ENCODE results near the gene PSG6.
"Not testable (repeated sequence)": the region's sequence is repeated elsewhere in the genome, so short reads cannot be mapped to it uniquely, and the experiment has no call there.

PSG6 gene

DNA sequence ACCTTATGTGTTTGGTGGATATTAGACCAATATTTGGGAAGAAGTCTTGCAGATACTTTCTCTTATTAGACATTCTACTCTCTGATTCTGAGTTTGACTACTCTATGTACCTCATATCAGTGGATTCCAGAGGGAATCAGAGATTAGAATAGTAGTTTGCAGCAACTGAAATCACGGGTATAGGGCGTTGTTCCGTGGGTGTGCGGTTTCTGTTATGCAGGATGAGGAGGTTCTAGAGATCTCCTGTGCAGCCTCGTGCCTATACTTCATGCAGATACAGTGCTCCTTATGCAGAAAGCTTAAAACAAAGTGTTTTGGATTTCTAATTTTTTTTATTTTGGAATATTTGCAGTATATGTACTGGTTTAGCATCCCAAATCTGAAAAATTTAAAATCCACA lies 6.0 kb downstream of the PSG6 start:
- not testable (repeated sequence) for H3K4me1 ChIP-seq (ENCODE audit: control insufficient read depth in 1 of 2, insufficient read depth in 1 of 2, low read depth in 1 of 2, low read length in 1 of 2); H3K36me3 ChIP-seq; H3K27ac ChIP-seq; H3K9me3 ChIP-seq; H3K27me3 ChIP-seq; H3K4me3 ChIP-seq (ENCODE audit: low read depth in 1 of 2, low read length in 1 of 2)

DNA sequence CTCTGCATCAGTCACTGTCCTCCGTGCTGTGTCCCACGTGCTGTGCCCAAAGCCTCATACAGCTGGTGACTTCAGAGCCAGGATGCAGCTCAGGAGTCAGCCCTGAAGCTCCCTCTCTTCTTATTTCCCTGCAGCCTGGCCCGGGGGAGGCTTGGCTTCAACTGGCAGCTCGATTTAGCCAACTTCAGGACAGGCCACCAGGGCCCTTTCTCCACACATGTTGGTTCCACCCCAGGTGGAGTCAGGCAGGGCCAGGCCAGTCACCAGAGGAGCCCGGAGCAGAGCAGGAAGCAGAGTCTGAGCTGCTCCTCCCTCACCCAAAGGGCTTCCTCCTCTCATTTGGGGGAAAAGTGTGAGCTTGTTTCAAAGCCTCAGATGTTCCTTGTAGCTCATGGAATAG lies 11.5 kb downstream of the PSG6 start:
- H3K4me1 ChIP-seq (ENCODE audit: control insufficient read depth in 1 of 2, insufficient read depth in 1 of 2, low read depth in 1 of 2, low read length in 1 of 2); H3K4me3 ChIP-seq (ENCODE audit: low read depth in 1 of 2, low read length in 1 of 2); H3K27ac ChIP-seq; H3K27me3 ChIP-seq; H3K36me3 ChIP-seq; H3K9me3 ChIP-seq: not testable (repeated sequence)

DNA sequence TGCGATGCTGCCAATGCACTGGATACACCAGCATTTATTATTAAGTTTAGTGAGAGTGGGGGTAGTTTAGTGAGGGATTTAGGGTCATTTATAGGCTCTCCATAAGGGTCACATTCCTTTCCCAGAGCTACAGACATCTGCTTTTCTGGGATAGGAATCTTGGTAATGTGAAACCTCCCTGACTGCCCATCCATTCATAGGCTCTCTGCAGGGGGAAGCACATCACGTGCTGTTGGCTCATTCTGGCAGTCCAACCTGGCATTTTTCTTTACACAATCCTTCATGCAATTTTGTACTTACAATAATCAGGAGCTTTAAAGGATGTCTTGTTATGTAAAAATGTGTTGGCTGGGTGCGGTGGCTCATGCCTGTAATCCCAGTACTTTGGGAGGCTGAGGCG lies 17.1 kb downstream of the PSG6 start:
- H3K4me3 ChIP-seq (ENCODE audit: low read depth in 1 of 2, low read length in 1 of 2); H3K27me3 ChIP-seq; H3K36me3 ChIP-seq; H3K27ac ChIP-seq; H3K9me3 ChIP-seq; H3K4me1 ChIP-seq (ENCODE audit: control insufficient read depth in 1 of 2, insufficient read depth in 1 of 2, low read depth in 1 of 2, low read length in 1 of 2): not testable (repeated sequence)

DNA sequence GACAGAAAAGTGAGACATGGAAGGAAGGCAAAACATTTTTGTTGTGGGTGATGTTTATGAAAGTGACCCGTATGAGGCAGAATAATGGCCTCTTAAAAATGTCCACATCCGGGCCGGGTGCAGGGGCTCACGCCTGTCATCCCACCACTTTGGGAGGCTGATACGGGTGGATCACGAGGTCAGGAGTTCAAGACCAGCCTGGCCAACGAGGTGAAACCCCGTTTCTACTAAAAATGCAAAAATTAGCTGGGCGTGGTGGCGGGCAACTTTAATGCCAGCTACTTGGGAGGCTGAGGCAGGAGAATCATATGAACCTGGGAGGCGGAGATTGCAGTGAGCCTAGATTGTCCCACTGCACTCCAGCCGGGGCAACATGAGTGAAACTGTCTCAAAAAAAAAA lies 18.0 kb downstream of the PSG6 start:
- not testable (repeated sequence) for H3K27me3 ChIP-seq; H3K4me1 ChIP-seq (ENCODE audit: control insufficient read depth in 1 of 2, insufficient read depth in 1 of 2, low read depth in 1 of 2, low read length in 1 of 2); H3K36me3 ChIP-seq; H3K4me3 ChIP-seq (ENCODE audit: low read depth in 1 of 2, low read length in 1 of 2); H3K27ac ChIP-seq; H3K9me3 ChIP-seq

DNA sequence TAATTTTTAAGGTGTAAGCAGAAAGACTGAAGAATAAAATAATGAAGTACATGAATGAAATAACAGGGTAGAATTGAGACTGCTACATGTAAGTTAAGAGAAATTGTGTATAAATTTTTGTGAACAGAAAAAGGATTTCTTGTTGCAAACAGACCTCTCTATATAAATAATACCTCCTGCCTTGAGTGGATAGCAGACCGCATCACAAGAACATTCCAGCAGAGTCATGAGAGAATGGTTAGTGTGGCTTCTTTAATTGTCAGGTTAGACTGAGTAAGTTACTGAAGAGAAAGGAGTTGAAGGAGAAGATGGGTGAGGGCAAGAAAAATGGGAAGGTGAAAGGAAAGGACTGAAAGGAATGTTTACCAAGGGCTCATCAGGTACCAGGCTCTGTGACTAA lies 18.6 kb downstream of the PSG6 start:
- H3K9me3 ChIP-seq; H3K4me1 ChIP-seq (ENCODE audit: control insufficient read depth in 1 of 2, insufficient read depth in 1 of 2, low read depth in 1 of 2, low read length in 1 of 2); H3K4me3 ChIP-seq (ENCODE audit: low read depth in 1 of 2, low read length in 1 of 2); H3K27me3 ChIP-seq; H3K36me3 ChIP-seq; H3K27ac ChIP-seq: not testable (repeated sequence)

DNA sequence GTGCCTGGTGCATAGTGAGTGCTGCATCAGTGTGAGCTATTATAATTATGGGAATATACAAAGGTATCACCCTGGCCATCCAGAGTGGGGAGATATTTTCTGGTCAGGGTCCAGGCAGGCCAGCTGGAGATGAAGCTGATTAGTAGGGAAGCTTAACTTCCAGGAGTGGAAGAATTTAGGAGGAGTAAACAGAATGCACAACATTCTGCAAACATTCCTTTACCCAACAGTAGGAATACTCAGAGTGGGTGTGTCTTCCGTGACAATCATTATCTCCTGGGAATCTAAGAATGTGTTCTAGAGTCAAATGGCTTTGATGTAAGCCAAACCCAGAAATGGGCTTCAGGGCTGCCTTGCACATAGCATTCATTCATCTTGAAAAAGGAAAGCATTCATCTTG lies 19.0 kb downstream of the PSG6 start:
- H3K4me1 ChIP-seq (ENCODE audit: control insufficient read depth in 1 of 2, insufficient read depth in 1 of 2, low read depth in 1 of 2, low read length in 1 of 2); H3K9me3 ChIP-seq; H3K4me3 ChIP-seq (ENCODE audit: low read depth in 1 of 2, low read length in 1 of 2); H3K27ac ChIP-seq; H3K27me3 ChIP-seq; H3K36me3 ChIP-seq: not testable (repeated sequence)

DNA sequence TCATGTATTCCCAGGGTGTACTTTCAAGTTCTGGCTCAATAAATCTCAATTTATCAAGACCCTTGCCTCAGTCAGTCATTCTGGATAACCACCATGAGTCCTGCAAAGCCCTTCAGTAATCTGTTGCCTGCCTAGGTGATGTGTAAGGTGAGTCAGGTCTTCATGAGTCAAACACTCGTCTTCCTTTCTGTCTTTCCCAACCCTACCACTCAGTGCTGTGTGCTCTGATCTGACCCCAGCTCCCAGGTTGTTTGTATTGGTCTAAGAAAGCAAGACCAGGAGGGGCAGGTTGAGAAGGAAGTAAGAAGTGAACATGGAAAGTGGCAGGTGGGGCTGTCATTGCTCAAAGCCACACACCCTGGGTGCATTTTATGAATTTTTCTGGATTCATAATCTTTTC lies 20.0 kb downstream of the PSG6 start:
- not testable (repeated sequence) for H3K27me3 ChIP-seq; H3K4me3 ChIP-seq (ENCODE audit: low read depth in 1 of 2, low read length in 1 of 2); H3K4me1 ChIP-seq (ENCODE audit: control insufficient read depth in 1 of 2, insufficient read depth in 1 of 2, low read depth in 1 of 2, low read length in 1 of 2); H3K36me3 ChIP-seq; H3K9me3 ChIP-seq; H3K27ac ChIP-seq

DNA sequence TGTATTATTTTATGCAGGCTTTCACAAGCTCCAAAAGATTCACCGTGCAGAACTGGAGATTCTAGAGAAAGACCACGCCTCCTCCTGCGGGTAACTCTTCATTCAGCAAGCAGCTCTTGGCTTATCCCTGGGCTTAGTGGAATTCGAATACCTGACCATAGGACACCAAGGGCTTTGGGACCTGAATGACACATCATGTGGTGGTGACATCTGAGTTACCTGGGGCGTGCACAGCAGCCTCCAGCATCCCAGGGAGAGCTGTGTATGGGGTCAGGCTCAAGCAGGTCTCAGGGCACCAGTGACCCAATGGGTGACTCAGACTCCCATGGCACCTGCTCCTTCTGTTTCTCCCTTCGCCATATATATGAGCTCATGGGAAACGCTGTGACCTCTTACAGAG lies 27.2 kb downstream of the PSG6 start:
- H3K4me3 ChIP-seq (ENCODE audit: low read depth in 1 of 2, low read length in 1 of 2); H3K27ac ChIP-seq; H3K4me1 ChIP-seq (ENCODE audit: control insufficient read depth in 1 of 2, insufficient read depth in 1 of 2, low read depth in 1 of 2, low read length in 1 of 2); H3K9me3 ChIP-seq; H3K27me3 ChIP-seq; H3K36me3 ChIP-seq: not testable (repeated sequence)

DNA sequence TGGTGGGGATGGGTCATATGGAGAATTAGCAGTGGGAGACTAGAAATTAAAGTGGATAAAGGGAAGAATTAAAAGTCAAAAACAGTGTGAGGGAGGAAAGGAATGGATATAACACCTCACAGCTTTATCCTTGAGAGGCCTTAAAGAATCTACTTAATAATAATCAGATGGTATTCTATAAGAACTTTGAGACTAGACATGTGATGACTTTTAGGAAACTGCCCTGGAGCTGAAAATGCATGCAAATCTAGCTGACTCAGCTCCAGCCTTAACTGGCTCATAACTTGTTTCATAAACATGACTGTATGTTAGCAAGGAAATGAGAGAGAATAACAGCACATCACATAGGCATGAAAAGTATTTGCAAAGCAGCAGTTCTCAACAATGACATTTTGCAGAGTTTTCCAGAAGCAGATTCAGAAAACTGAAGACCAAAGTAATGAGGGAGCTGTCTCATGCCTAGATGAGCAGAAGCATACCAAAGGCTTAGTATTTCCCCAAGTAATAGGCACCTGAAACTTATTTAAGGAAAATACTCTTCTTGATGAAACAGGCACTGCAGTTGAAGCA lies 29.7 kb downstream of the PSG6 start:
- not testable (repeated sequence) for H3K36me3 ChIP-seq; H3K9me3 ChIP-seq; H3K27ac ChIP-seq; H3K4me1 ChIP-seq (ENCODE audit: control insufficient read depth in 1 of 2, insufficient read depth in 1 of 2, low read depth in 1 of 2, low read length in 1 of 2); H3K4me3 ChIP-seq (ENCODE audit: low read depth in 1 of 2, low read length in 1 of 2); H3K27me3 ChIP-seq

DNA sequence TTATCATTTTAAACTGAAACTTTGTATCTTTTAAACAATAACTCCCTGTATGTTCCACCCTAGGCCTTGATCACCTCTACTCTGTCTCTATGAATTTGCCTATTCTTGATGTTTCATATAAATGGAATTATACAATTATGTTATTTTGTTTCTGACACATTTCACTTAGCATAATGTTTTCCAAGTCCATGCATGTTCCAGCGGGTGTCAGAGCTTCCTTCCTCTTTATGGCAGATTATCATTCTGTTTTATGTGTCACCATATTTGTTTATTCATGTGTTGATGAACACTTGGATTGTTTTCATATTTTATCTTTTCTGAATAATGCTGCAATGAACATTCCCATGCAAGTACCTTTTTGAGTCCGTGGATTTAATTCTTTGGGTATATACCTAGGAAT lies 35.0 kb downstream of the PSG6 start:
- not testable (repeated sequence) for H3K4me3 ChIP-seq (ENCODE audit: low read depth in 1 of 2, low read length in 1 of 2); H3K9me3 ChIP-seq; H3K27me3 ChIP-seq; H3K27ac ChIP-seq; H3K36me3 ChIP-seq; H3K4me1 ChIP-seq (ENCODE audit: control insufficient read depth in 1 of 2, insufficient read depth in 1 of 2, low read depth in 1 of 2, low read length in 1 of 2)

DNA sequence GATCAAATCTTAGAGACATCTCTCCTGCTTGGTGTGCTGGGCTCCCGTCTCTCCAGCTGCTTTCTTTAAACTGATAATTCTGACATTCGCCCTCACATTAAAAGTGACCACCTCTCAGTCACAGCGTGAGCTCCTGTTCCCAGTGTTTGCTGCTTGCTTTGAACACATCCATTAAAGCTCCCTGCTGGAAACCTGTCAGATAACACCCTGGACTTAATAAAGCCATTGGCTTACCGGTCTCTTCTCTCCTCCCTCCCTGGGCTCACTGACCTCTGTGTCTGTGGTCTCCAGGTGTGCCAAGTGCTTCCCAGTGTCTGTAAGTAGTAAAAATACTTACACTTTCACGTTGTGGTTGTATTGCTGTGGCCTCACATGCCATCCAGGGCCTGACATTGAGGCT lies 35.7 kb downstream of the PSG6 start:
- not testable (repeated sequence) for H3K27me3 ChIP-seq; H3K4me3 ChIP-seq (ENCODE audit: low read depth in 1 of 2, low read length in 1 of 2); H3K36me3 ChIP-seq; H3K4me1 ChIP-seq (ENCODE audit: control insufficient read depth in 1 of 2, insufficient read depth in 1 of 2, low read depth in 1 of 2, low read length in 1 of 2); H3K27ac ChIP-seq; H3K9me3 ChIP-seq

DNA sequence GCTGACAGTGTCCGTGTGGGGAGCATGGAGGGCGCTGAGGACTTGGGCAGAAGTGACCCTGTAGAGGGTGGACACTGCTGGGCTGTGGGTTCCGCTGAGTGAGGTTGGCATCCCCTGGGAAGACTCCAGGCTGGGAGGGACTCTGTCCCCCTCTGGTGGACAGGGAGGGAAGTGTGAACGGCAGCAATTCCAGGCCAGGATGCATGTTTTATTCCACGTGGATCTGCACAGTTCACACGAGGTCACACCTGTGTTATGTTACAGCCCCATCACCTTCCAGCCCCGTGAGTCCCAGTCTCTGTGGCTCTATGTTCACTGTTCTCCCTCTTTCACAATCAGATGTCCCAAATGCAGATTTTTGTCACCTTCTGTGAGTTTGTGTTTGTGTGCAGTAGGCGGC lies 36.4 kb downstream of the PSG6 start:
- not testable (repeated sequence) for H3K9me3 ChIP-seq; H3K36me3 ChIP-seq; H3K4me1 ChIP-seq (ENCODE audit: control insufficient read depth in 1 of 2, insufficient read depth in 1 of 2, low read depth in 1 of 2, low read length in 1 of 2); H3K4me3 ChIP-seq (ENCODE audit: low read depth in 1 of 2, low read length in 1 of 2); H3K27me3 ChIP-seq; H3K27ac ChIP-seq

DNA sequence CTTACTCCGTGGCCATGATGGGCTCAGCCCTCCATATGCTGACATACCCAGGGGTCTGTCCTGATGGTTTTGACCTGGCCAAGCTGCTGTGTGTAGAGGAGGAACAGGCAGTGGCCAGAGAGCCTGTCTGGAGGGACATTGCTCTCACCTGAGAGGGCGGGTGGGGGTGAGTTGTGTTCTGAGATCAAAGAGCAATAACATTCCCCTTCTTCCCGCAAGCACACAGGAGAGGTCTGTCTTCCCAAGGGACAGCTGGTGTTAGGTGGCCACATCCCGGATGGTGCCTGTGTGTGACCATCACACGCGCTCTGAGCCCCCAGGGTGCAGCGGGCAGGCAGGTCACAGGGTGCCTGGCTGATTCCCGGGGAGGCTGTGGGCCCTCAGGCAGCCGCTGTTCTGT lies 37.1 kb downstream of the PSG6 start:
- not testable (repeated sequence) for H3K9me3 ChIP-seq; H3K4me3 ChIP-seq (ENCODE audit: low read depth in 1 of 2, low read length in 1 of 2); H3K27me3 ChIP-seq; H3K27ac ChIP-seq; H3K36me3 ChIP-seq; H3K4me1 ChIP-seq (ENCODE audit: control insufficient read depth in 1 of 2, insufficient read depth in 1 of 2, low read depth in 1 of 2, low read length in 1 of 2)

All from neutrophil (primary cell).